CD4-positive, CD25-positive, alpha-beta regulatory T cell (primary cell): Measurements from ENCODE around the gene NSMCE1. TPM values are rescaled to one million over a fixed set of nuclear protein-coding genes. Genes with fewer than 3 reads are reported as not detected.
A peak's percentile ranks its signal among the peaks of the same experiment; 100 is the strongest.

Experiments used
- ATAC-seq, 2 donors: fragments of 150-1000 bp; cut with Tn5 transposase; one replicate each; pipeline ENCODE4 v1.10.0; 2021; ENCODE audit warnings: low read depth in 2 of 2, moderate number of reproducible peaks in 2 of 2, moderate library complexity in 1 of 2
- DNase-seq, 3 donors: peaks; one replicate each; pipeline versions ENCODE4 v3.0.0 to v3.0.0-alpha.2; 2012 to 2022; ENCODE audit warnings: mixed read lengths in 1 of 3
- H3K27ac ChIP-seq: one replicate; pipeline ENCODE4 v1.7.0; 2013; ENCODE audit warnings: mild to moderate bottlenecking, low read length; ENCODE audit not compliant: insufficient read depth, poor library complexity, severe bottlenecking
- H3K27me3 ChIP-seq: one replicate; pipeline ENCODE4 v1.7.0; 2013; ENCODE audit warnings: low read length; ENCODE audit not compliant: control insufficient read depth, insufficient read depth
- H3K36me3 ChIP-seq: one replicate; pipeline ENCODE4 v1.7.0; 2013; ENCODE audit warnings: mild to moderate bottlenecking, low read length, moderate library complexity; ENCODE audit not compliant: control insufficient read depth, insufficient read depth
- H3K4me1 ChIP-seq: 2 replicates; pipeline ENCODE4 v1.7.0; 2013; ENCODE audit warnings: mild to moderate bottlenecking, low read length; ENCODE audit not compliant: insufficient read depth, control insufficient read depth, poor library complexity, severe bottlenecking
- H3K4me3 ChIP-seq: one replicate; pipeline ENCODE4 v1.7.0; 2013; ENCODE audit warnings: low read depth, mild to moderate bottlenecking, low read length, moderate library complexity
- H3K9me3 ChIP-seq, 2 experiments: 1 replicate in 1 of 2; 2 replicates in 1 of 2; pipeline ENCODE4 v1.7.0; 2013; ENCODE audit warnings: low read length in 2 of 2, mild to moderate bottlenecking in 1 of 2, moderate library complexity in 1 of 2; ENCODE audit not compliant: control insufficient read depth in 2 of 2
- H3K27ac Mint-ChIP-seq, 3 donors: one replicate each; pipeline ENCODE4 v1.8.0; 2020 to 2022; ENCODE audit warnings: mild to moderate bottlenecking in 3 of 3, mixed read lengths in 3 of 3, moderate library complexity in 2 of 3
- H3K27me3 Mint-ChIP-seq: one replicate; pipeline ENCODE4 v1.8.0; 2022; ENCODE audit warnings: mild to moderate bottlenecking, mixed read lengths
- H3K36me3 Mint-ChIP-seq: one replicate; pipeline ENCODE4 v1.8.0; 2020; ENCODE audit warnings: mixed read lengths
- H3K4me1 Mint-ChIP-seq, 4 donors: one replicate each; pipeline ENCODE4 v1.8.0; 2020 to 2022; ENCODE audit warnings: mixed read lengths in 4 of 4, mild to moderate bottlenecking in 1 of 4
- H3K4me3 Mint-ChIP-seq, 4 donors: one replicate each; pipeline ENCODE4 v1.8.0; 2020 to 2022; ENCODE audit warnings: mild to moderate bottlenecking in 4 of 4, mixed read lengths in 4 of 4, moderate library complexity in 3 of 4
- H3K9me3 Mint-ChIP-seq, 7 donors: one replicate each; pipeline ENCODE4 v1.8.0; 2020 to 2022; ENCODE audit warnings: mixed read lengths in 7 of 7, mild to moderate bottlenecking in 3 of 7, moderate library complexity in 2 of 7
- polyA plus RNA-seq, 4 donors: library from polyadenylated mRNA; unstranded; fragments of 300-500 nt; fragmentation: Illumina TruSeq; gene quantifications; one replicate each; pipeline ENCODE4 v1.2.3, GENCODE V29; 2021
- total RNA-seq: library from RNA; stranded (reverse); gene quantifications from one replicate; pipeline ENCODE4 v1.2.3, GENCODE V29; 2022

NSMCE1 gene
- total and polyA plus RNA-seq, 5 donors from 2014 or later, result 40.0 to 156 (median 131) TPM

DNA sequence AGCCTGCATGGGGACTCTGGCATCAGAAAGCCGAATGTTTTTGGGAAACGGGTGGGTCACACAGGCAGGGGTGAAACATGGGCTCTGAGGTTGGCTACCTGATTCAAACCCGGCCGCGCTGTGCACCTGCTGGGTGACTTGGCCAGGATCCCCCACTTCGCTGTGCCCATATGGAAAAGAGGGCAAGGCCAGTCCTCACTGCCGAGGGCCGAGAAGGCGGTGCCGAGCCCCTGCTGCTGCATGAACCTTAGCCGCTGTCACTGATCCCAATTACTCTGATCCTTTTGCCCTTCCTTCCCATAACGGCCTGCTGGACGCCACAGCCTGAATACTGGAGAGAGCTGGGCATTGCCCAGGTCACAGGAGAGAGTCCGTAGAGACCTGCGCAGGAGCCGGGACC is 47.6 kb downstream of the NSMCE1 start:
- H3K27me3 ChIP-seq, result no peaks in the 10 kb centered on the region
- Mint-ChIP-seq H3K27ac (peak overlapping the region in 1 of 3 donors; percentile 61), H3K4me3 (no peak overlapping the region), H3K36me3 (peaks cover 8% of the 10 kb centered on the region), H3K27me3 (no peaks in the 10 kb centered on the region), H3K9me3 (peaks cover 0 to 1% (median 0%) of the 10 kb centered on the region in 7 donors), H3K4me1 (peaks cover 0 to 8% (median 0%) of the 10 kb centered on the region in 4 donors)
- H3K4me3 ChIP-seq, result no peak overlapping the region
- no peaks in the 10 kb centered on the region for H3K4me1 ChIP-seq
- H3K27ac ChIP-seq, result no peak overlapping the region
- ATAC-seq (no peak), DNase-seq (no peak)
- no peaks in the 10 kb centered on the region for H3K9me3 ChIP-seq
- H3K36me3 ChIP-seq, result peaks cover 38% of the 10 kb centered on the region

DNA sequence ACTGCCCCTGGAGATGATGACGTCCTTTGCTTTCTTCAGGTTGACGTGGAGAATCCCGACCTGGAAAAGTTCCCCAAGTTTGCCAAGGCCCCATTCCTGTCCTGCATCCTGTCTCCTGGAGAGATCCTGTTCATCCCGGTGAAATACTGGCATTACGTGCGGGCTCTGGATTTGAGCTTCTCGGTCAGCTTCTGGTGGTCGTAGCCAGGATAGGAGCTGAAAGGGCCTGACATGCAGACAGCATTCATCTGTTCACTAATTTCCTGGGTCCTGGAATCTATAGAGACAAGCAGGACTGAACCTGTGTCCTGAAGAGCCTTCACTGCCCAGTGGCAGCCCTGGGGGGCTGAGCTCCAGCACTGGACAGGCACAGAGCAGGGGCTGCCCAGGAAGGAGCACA is 48.0 kb downstream of the NSMCE1 start:
- Mint-ChIP-seq H3K4me1 (peaks cover 0 to 4% (median 0%) of the 10 kb centered on the region in 4 donors), H3K27ac (no peak overlapping the region), H3K27me3 (no peaks in the 10 kb centered on the region), H3K4me3 (no peak overlapping the region), H3K36me3 (peaks cover 9% of the 10 kb centered on the region), H3K9me3 (peaks cover 0 to 1% (median 0%) of the 10 kb centered on the region in 7 donors)
- no peak for DNase-seq
- Histone ChIP-seq H3K27ac (no peak overlapping the region), H3K4me1 (no peaks in the 10 kb centered on the region), H3K9me3 (no peaks in the 10 kb centered on the region), H3K36me3 (peaks cover 41% of the 10 kb centered on the region), H3K27me3 (no peaks in the 10 kb centered on the region), H3K4me3 (no peak overlapping the region)
- no peak for ATAC-seq

- Histone ChIP-seq H3K27ac (no peak overlapping the region), H3K36me3 (peaks cover 45% of the 10 kb centered on the region), H3K4me3 (no peak overlapping the region), H3K27me3 (no peaks in the 10 kb centered on the region), H3K9me3 (no peaks in the 10 kb centered on the region), H3K4me1 (no peaks in the 10 kb centered on the region)
- peaks cover 0 to 1% (median 0%) of the 10 kb centered on the region in 7 donors for H3K9me3 Mint-ChIP-seq
- H3K36me3 Mint-ChIP-seq, result peaks cover 11% of the 10 kb centered on the region
- H3K4me1 Mint-ChIP-seq, result peaks cover 0 to 4% (median 0%) of the 10 kb centered on the region in 4 donors
- no peak for ATAC-seq
- no peak overlapping the region for H3K27ac Mint-ChIP-seq
- no peaks in the 10 kb centered on the region for H3K27me3 Mint-ChIP-seq
- no peak overlapping the region for H3K4me3 Mint-ChIP-seq
- DNase-seq, result no peak
These were observed 48.5 kb downstream of the NSMCE1 start for GRCh38 chr16:27220120-27220519.

DNA sequence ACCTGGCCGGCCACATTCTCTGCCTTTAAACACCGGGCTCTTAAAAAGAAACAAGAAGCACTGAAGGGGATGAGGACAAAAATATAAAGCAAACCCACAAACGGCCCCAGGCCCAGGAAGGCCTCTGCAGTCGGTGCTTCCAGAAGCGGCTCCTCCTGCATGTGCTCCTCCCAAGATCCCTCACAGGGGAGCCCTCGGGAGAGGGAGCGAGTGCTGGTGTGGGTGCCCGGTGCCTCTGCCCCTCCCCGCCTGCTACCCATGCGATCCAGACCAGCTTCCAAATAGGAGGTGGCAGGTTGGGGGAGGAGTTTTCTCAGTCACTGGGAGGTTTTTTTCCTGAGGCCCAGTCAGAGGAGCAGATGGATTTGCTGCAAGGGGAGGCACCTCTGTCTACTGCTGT is 49.4 kb downstream of the NSMCE1 start:
- ATAC-seq, result no peak
- Mint-ChIP-seq H3K4me1 (peaks cover 0 to 5% (median 0%) of the 10 kb centered on the region in 4 donors), H3K27ac (no peak overlapping the region), H3K36me3 (peaks cover 18% of the 10 kb centered on the region), H3K4me3 (no peak overlapping the region), H3K9me3 (peaks cover 0 to 1% (median 0%) of the 10 kb centered on the region in 7 donors), H3K27me3 (no peaks in the 10 kb centered on the region)
- Histone ChIP-seq H3K27me3 (no peaks in the 10 kb centered on the region), H3K4me3 (no peak overlapping the region), H3K27ac (no peak overlapping the region), H3K9me3 (no peaks in the 10 kb centered on the region), H3K36me3 (peaks cover 54% of the 10 kb centered on the region), H3K4me1 (no peaks in the 10 kb centered on the region)
- no peak for DNase-seq

- Mint-ChIP-seq H3K27me3 (no peaks in the 10 kb centered on the region), H3K9me3 (no peaks in the 10 kb centered on the region), H3K36me3 (peaks cover 18% of the 10 kb centered on the region), H3K4me3 (no peak overlapping the region), H3K4me1 (peaks cover 0 to 3% (median 0%) of the 10 kb centered on the region in 4 donors), H3K27ac (peak overlapping the region in 1 of 3 donors; percentile 43)
- Histone ChIP-seq H3K36me3 (peaks cover 57% of the 10 kb centered on the region), H3K4me3 (no peak overlapping the region), H3K4me1 (no peaks in the 10 kb centered on the region), H3K9me3 (no peaks in the 10 kb centered on the region), H3K27ac (no peak overlapping the region), H3K27me3 (no peaks in the 10 kb centered on the region)
- DNase-seq (no peak), ATAC-seq (no peak)
These were observed 49.8 kb downstream of the NSMCE1 start for GRCh38 chr16:27218756-27219155.

GRCh38 chr16:27217256-27217655 is 51.3 kb downstream of the NSMCE1 start:
- H3K27me3 Mint-ChIP-seq, result no peaks in the 10 kb centered on the region
- H3K36me3 ChIP-seq, result peaks cover 59% of the 10 kb centered on the region

DNA sequence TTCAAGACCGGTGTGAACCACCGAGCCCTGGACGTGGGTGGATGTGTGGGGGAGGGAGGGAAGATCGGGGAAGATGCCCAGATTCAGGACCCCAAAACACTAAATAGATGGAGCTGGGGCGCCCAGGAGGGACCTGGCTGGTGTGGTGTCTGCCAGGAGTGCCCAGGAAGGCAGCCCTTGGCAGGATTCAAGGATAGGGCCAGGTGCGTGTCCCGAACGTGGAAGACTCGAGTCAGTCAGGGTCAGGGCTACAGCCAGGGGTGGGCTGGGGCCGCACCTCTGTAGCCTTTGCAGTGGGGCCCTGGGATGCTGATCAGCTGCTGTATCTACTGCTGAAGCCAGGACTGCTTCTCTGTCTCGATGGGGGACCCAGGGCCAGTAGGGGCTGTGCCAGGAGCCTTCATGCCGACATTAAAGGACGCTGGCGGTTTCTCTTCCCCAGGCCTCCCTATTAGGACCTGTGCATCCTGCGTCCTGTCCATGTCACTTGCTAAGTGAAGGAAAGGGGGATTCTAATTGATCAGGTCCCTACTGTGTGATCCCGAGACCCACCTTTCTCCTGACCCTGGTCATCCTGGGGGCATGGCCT is 52.2 kb downstream of the NSMCE1 start:
- peaks cover 19% of the 10 kb centered on the region for H3K36me3 Mint-ChIP-seq
- H3K36me3 ChIP-seq, result peaks cover 57% of the 10 kb centered on the region
- H3K27me3 Mint-ChIP-seq, result no peaks in the 10 kb centered on the region
- DNase-seq, result no peak
- no peak for ATAC-seq
- H3K9me3 Mint-ChIP-seq, result no peaks in the 10 kb centered on the region
- H3K9me3 ChIP-seq, result no peaks in the 10 kb centered on the region
- H3K4me3 ChIP-seq, result no peak overlapping the region
- no peak overlapping the region for H3K4me3 Mint-ChIP-seq
- no peak overlapping the region for H3K27ac ChIP-seq
- H3K27ac Mint-ChIP-seq, result no peak overlapping the region
- H3K4me1 Mint-ChIP-seq, result peaks cover 0 to 5% (median 0%) of the 10 kb centered on the region in 4 donors
- no peaks in the 10 kb centered on the region for H3K4me1 ChIP-seq
- H3K27me3 ChIP-seq, result no peaks in the 10 kb centered on the region

More at GRCh38 chr16:27217256-27217655, 51.3 kb downstream of the NSMCE1 start:
- H3K4me3 ChIP-seq, result no peak overlapping the region
- H3K36me3 Mint-ChIP-seq, result peaks cover 19% of the 10 kb centered on the region
- no peaks in the 10 kb centered on the region for H3K9me3 ChIP-seq
- no peaks in the 10 kb centered on the region for H3K27me3 ChIP-seq
- no peak overlapping the region for H3K27ac ChIP-seq
- peaks cover 0 to 5% (median 0%) of the 10 kb centered on the region in 4 donors for H3K4me1 Mint-ChIP-seq
- no peak overlapping the region for H3K4me3 Mint-ChIP-seq
- no peaks in the 10 kb centered on the region for H3K4me1 ChIP-seq
- no peaks in the 10 kb centered on the region for H3K9me3 Mint-ChIP-seq
- no peak overlapping the region for H3K27ac Mint-ChIP-seq
- DNase-seq, result no peak
- ATAC-seq, result no peak

GRCh38 chr16:27215660-27216059 is 52.9 kb downstream of the NSMCE1 start:
- DNase-seq, result no peak
- no peaks in the 10 kb centered on the region for H3K27me3 ChIP-seq
- H3K27ac ChIP-seq, result no peak overlapping the region
- Mint-ChIP-seq H3K36me3 (peaks cover 19% of the 10 kb centered on the region), H3K9me3 (no peaks in the 10 kb centered on the region), H3K4me1 (peaks cover 0 to 5% (median 0%) of the 10 kb centered on the region in 4 donors), H3K27me3 (no peaks in the 10 kb centered on the region), H3K4me3 (no peak overlapping the region), H3K27ac (no peak overlapping the region)
- no peaks in the 10 kb centered on the region for H3K4me1 ChIP-seq
- no peaks in the 10 kb centered on the region for H3K9me3 ChIP-seq
- ATAC-seq, result no peak
- peaks cover 59% of the 10 kb centered on the region for H3K36me3 ChIP-seq
- H3K4me3 ChIP-seq, result no peak overlapping the region
